Measurements from ENCODE around the gene CHRDL2.

DNA sequence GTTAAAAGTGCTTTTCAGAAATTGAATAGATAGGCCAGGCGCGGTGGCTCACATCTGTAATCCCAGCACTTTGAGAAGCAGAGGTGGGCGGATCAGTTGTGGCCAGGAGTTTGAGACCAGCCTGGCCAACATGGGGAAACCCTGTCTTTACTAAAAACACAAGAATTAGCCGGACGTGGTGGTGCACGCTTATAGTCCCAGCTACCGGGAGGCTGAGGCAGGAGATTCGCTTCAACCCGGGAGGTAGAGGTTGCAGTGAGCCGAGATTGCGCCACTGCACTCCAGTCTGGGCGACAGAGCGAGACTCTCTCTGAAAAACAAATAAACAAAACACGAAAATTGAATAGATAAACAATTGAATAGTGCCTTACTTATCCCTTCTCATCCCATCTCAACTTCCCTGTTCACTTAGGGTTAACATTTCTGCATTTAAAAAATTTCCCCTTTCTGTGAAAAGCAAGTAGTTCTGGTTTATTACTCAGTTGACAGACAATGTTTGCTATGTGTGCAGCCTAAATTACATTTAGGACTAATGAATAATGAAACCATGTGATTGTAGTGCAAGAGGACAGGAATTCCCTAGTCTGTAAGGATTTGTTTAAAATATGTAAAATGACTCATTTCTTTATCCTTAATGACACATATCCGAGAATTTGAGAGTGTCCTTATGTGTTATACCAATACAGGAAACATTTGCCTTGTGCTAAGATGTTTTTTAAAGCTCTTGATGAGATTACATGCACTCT, 23.5 kb upstream of the CHRDL2 start:
- TF ChIP-seq, protein P1, sequence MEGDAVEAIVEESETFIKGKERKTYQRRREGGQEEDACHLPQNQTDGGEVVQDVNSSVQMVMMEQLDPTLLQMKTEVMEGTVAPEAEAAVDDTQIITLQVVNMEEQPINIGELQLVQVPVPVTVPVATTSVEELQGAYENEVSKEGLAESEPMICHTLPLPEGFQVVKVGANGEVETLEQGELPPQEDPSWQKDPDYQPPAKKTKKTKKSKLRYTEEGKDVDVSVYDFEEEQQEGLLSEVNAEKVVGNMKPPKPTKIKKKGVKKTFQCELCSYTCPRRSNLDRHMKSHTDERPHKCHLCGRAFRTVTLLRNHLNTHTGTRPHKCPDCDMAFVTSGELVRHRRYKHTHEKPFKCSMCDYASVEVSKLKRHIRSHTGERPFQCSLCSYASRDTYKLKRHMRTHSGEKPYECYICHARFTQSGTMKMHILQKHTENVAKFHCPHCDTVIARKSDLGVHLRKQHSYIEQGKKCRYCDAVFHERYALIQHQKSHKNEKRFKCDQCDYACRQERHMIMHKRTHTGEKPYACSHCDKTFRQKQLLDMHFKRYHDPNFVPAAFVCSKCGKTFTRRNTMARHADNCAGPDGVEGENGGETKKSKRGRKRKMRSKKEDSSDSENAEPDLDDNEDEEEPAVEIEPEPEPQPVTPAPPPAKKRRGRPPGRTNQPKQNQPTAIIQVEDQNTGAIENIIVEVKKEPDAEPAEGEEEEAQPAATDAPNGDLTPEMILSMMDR (IDR thresholded peaks at IDR 0.05; ENCODE audit: low read length) = no peak
- TF ChIP-seq EZH2 (IDR thresholded peaks at IDR 0.05; ENCODE audit: borderline replicate concordance, low read length) = no peak

All from OCI-LY1 (cell line).